Measurements from ENCODE around the gene PNPLA3. TPM values are rescaled to one million over a fixed set of nuclear protein-coding genes. Genes with fewer than 3 reads are reported as not detected.

The PNPLA3 gene
- total RNA-seq, 3 donors from 2014 or later (not counting 1 experiment from before 2014, with no cell fraction given): 0.53 to 0.54 TPM; not detected in 1

GRCh38 chr22:43885786-43886185 lies 37.8 kb upstream of the PNPLA3 start:
- Histone ChIP-seq H3K36me3 (ENCODE audit: control insufficient read depth, insufficient read depth, low read length) (no peaks in the 10 kb centered on the region), H3K4me1 (ENCODE audit: control insufficient read depth, insufficient read depth, low read length) (peaks cover 13% of the 10 kb centered on the region), H3K27ac (ENCODE audit: low read length) (no peak overlapping the region), H3K9me3 (ENCODE audit: control insufficient read depth, insufficient read depth, low read length) (no peaks in the 10 kb centered on the region), H3K4me3 (ENCODE audit: low read length) (no peak overlapping the region), H3K27me3 (ENCODE audit: control insufficient read depth, insufficient read depth, low read length) (peaks cover 3% of the 10 kb centered on the region)
- intact Hi-C loops (cut with micrococcal nuclease): no loop called here
- H3K4me3 Mint-ChIP-seq: no peak overlapping the region
- H3K9me3 Mint-ChIP-seq: peaks cover 0 to 2% of the 10 kb centered on the region in 2 donors
- ATAC-seq (no peak), DNase-seq (no peak)
- peaks cover 20 to 22% of the 10 kb centered on the region in 2 donors for H3K27me3 Mint-ChIP-seq (ENCODE audit: low read depth in 2 of 2)
- WGBS (ENCODE audit: insufficient coverage): 87% methylated on average over 6 of the region's 6 CpGs
- no peak overlapping the region for H3K27ac Mint-ChIP-seq
- H3K36me3 Mint-ChIP-seq: no peaks in the 10 kb centered on the region
- H3K4me1 Mint-ChIP-seq: peaks cover 12 to 26% of the 10 kb centered on the region in 2 donors
- TF ChIP-seq, protein P1, sequence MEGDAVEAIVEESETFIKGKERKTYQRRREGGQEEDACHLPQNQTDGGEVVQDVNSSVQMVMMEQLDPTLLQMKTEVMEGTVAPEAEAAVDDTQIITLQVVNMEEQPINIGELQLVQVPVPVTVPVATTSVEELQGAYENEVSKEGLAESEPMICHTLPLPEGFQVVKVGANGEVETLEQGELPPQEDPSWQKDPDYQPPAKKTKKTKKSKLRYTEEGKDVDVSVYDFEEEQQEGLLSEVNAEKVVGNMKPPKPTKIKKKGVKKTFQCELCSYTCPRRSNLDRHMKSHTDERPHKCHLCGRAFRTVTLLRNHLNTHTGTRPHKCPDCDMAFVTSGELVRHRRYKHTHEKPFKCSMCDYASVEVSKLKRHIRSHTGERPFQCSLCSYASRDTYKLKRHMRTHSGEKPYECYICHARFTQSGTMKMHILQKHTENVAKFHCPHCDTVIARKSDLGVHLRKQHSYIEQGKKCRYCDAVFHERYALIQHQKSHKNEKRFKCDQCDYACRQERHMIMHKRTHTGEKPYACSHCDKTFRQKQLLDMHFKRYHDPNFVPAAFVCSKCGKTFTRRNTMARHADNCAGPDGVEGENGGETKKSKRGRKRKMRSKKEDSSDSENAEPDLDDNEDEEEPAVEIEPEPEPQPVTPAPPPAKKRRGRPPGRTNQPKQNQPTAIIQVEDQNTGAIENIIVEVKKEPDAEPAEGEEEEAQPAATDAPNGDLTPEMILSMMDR (IDR thresholded peaks at IDR 0.05): no peak

DNA sequence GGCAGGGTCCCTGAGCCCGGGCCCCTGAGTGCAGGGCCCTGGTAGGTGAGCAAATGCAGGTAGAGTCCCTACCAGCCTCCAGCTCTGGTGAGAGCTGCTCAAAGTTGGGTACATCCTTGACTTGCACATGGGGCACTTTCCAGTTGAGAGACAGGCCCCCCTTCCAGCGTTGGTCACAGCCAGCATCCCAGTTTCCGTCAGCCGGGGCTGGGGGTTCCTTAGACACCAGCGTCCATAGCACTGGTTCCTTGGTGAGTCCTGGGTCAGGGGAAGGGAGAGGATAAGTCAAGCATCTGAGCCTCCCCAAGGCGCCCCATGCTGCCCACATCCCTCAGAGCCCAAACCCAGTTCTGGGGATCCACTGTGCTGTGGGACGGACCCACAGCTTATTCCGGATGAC lies 37.4 kb upstream of the PNPLA3 start:
- H3K36me3 ChIP-seq (ENCODE audit: control insufficient read depth, insufficient read depth, low read length): no peaks in the 10 kb centered on the region
- H3K27me3 ChIP-seq (ENCODE audit: control insufficient read depth, insufficient read depth, low read length): peaks cover 3% of the 10 kb centered on the region
- no peaks in the 10 kb centered on the region for H3K9me3 ChIP-seq (ENCODE audit: control insufficient read depth, insufficient read depth, low read length)
- H3K4me1 ChIP-seq (ENCODE audit: control insufficient read depth, insufficient read depth, low read length): peaks cover 13% of the 10 kb centered on the region
- DNase-seq: no peak
- no peaks in the 10 kb centered on the region for H3K36me3 Mint-ChIP-seq
- peaks cover 20 to 22% of the 10 kb centered on the region in 2 donors for H3K27me3 Mint-ChIP-seq (ENCODE audit: low read depth in 2 of 2)
- 68% methylated on average over 8 of the region's 8 CpGs for WGBS (ENCODE audit: insufficient coverage)
- H3K4me3 ChIP-seq (ENCODE audit: low read length): no peak overlapping the region
- H3K27ac ChIP-seq (ENCODE audit: low read length): no peak overlapping the region
- H3K27ac Mint-ChIP-seq: no peak overlapping the region
- ATAC-seq: no peak
- no peak overlapping the region for H3K4me3 Mint-ChIP-seq
- TF ChIP-seq, protein P1 (IDR thresholded peaks at IDR 0.05): no peak
- H3K4me1 Mint-ChIP-seq: peaks cover 12 to 26% of the 10 kb centered on the region in 2 donors
- H3K9me3 Mint-ChIP-seq: peaks cover 0 to 2% of the 10 kb centered on the region in 2 donors
- intact Hi-C loops (cut with micrococcal nuclease): no loop called here

DNA sequence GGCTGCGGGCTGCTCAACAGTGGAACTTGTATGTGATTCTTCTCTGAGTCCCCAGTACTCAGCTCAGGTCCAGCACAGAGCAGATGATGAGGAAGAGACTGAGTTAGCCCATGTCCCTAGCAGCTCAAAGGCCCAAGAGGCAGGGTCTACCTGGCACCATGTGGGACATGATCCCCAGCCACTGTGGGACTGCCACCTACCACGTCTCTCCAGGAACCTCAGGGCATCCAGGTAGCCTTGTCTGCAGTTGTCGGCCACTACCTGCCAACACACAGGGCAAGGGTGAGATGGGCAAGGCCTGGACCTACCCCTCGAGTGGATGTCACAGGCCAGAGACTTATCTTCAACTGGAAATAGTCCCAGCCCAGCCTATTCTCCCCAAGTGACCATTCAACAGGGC lies 36.2 kb upstream of the PNPLA3 start:
- Mint-ChIP-seq H3K27ac (no peak overlapping the region), H3K36me3 (no peaks in the 10 kb centered on the region), H3K9me3 (peaks cover 0 to 2% of the 10 kb centered on the region in 2 donors), H3K4me1 (peaks cover 12 to 26% of the 10 kb centered on the region in 2 donors), H3K27me3 (ENCODE audit: low read depth in 2 of 2) (peaks cover 20 to 26% of the 10 kb centered on the region in 2 donors), H3K4me3 (no peak overlapping the region)
- TF ChIP-seq, protein P1 (IDR thresholded peaks at IDR 0.05): no peak
- peaks cover 16% of the 10 kb centered on the region for H3K4me1 ChIP-seq (ENCODE audit: control insufficient read depth, insufficient read depth, low read length)
- WGBS (ENCODE audit: insufficient coverage): 75% methylated on average over 4 of the region's 4 CpGs
- ATAC-seq (no peak), DNase-seq (no peak)
- H3K27me3 ChIP-seq (ENCODE audit: control insufficient read depth, insufficient read depth, low read length): peaks cover 6% of the 10 kb centered on the region
- no peak overlapping the region for H3K4me3 ChIP-seq (ENCODE audit: low read length)
- H3K36me3 ChIP-seq (ENCODE audit: control insufficient read depth, insufficient read depth, low read length): no peaks in the 10 kb centered on the region
- no peaks in the 10 kb centered on the region for H3K9me3 ChIP-seq (ENCODE audit: control insufficient read depth, insufficient read depth, low read length)
- intact Hi-C loops (cut with micrococcal nuclease): no loop called here
- H3K27ac ChIP-seq (ENCODE audit: low read length): no peak overlapping the region

- Histone ChIP-seq H3K9me3 (ENCODE audit: control insufficient read depth, insufficient read depth, low read length) (no peaks in the 10 kb centered on the region), H3K4me3 (ENCODE audit: low read length) (no peak overlapping the region), H3K36me3 (ENCODE audit: control insufficient read depth, insufficient read depth, low read length) (no peaks in the 10 kb centered on the region), H3K27me3 (ENCODE audit: control insufficient read depth, insufficient read depth, low read length) (peaks cover 6% of the 10 kb centered on the region), H3K27ac (ENCODE audit: low read length) (no peak overlapping the region), H3K4me1 (ENCODE audit: control insufficient read depth, insufficient read depth, low read length) (peaks cover 13% of the 10 kb centered on the region)
- intact Hi-C loops (cut with micrococcal nuclease): no loop called here
- H3K27me3 Mint-ChIP-seq (ENCODE audit: low read depth in 2 of 2): peaks cover 26% of the 10 kb centered on the region in 2 donors
- peaks cover 8 to 17% of the 10 kb centered on the region in 2 donors for H3K4me1 Mint-ChIP-seq
- no peak overlapping the region for H3K4me3 Mint-ChIP-seq
- WGBS (ENCODE audit: insufficient coverage): 80% methylated on average over 3 of the region's 4 CpGs
- no peak overlapping the region for H3K27ac Mint-ChIP-seq
- TF ChIP-seq, protein P1 (IDR thresholded peaks at IDR 0.05): no peak
- DNase-seq (no peak), ATAC-seq (no peak)
- H3K36me3 Mint-ChIP-seq: no peaks in the 10 kb centered on the region
- H3K9me3 Mint-ChIP-seq: peaks cover 0 to 2% of the 10 kb centered on the region in 2 donors
Measured at GRCh38 chr22:43888740-43889139, 34.9 kb upstream of the PNPLA3 start.

Measured in natural killer cell (primary cell).